Tibial nerve (tissue), 4 donors: Measurements from ENCODE around the gene PCBP3.
"Not testable (repeated sequence)": the region's sequence is repeated elsewhere in the genome, so short reads cannot be mapped to it uniquely, and the experiment has no call there.

Source experiments
- EP300 ChIP-seq, 2 donors: sonication (generic); formaldehyde crosslinking; IDR thresholded peaks; one replicate each; pipeline ENCODE4 v1.6.1; 2017; ENCODE audit warnings: antibody characterized with exemption in 2 of 2, mild to moderate bottlenecking in 1 of 2
- POLR2A ChIP-seq, 2 donors: fragments of 450-650 bp; IDR thresholded peaks; one replicate each; pipeline ENCODE4 v1.6.1; 2017; ENCODE audit warnings: antibody characterized with exemption in 2 of 2, mild to moderate bottlenecking in 2 of 2, moderate library complexity in 2 of 2
- TF ChIP-seq, protein P1 (sequence below), 5 experiments: fragments of 200-600 bp in 3 of 5; fragments of 450-650 bp in 2 of 5; sonication (generic) in 3 of 5; IDR thresholded peaks; one replicate each; pipeline ENCODE4 v1.5.1; 2016 to 2019; ENCODE audit warnings: antibody characterized with exemption in 5 of 5, mild to moderate bottlenecking in 3 of 5, moderate library complexity in 2 of 5

DNA sequence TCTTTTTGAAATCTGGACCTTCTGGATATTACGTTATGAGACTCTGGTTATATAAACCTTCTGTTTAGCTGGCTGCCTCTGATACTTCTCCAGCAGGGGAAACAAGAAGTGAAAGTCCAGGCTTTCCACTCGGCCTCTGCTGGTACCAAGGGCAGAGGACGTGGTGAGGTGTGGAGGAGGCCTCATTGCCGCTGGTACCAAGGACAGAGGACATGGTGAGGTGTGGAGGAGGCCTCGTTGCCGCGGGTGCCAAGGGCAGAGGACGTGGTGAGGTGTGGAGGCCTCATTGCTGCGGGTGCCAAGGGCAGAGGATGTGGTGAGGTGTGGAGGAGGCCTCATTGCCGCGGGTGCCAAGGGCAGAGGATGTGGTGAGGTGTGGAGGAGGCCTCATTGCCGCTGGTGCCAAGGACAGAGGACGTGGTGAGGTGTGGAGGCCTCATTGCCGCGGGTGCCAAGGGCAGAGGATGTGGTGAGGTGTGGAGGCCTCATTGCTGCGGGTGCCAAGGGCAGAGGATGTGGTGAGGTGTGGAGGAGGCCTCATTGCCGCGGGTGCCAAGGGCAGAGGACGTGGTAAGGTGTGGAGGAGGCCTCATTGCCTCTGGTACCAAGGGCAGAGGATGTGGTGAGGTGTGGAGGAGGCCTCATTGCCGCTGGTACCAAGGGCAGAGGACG, 242.5 kb downstream of the PCBP3 start:
- TF ChIP-seq, protein P1, sequence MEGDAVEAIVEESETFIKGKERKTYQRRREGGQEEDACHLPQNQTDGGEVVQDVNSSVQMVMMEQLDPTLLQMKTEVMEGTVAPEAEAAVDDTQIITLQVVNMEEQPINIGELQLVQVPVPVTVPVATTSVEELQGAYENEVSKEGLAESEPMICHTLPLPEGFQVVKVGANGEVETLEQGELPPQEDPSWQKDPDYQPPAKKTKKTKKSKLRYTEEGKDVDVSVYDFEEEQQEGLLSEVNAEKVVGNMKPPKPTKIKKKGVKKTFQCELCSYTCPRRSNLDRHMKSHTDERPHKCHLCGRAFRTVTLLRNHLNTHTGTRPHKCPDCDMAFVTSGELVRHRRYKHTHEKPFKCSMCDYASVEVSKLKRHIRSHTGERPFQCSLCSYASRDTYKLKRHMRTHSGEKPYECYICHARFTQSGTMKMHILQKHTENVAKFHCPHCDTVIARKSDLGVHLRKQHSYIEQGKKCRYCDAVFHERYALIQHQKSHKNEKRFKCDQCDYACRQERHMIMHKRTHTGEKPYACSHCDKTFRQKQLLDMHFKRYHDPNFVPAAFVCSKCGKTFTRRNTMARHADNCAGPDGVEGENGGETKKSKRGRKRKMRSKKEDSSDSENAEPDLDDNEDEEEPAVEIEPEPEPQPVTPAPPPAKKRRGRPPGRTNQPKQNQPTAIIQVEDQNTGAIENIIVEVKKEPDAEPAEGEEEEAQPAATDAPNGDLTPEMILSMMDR (IDR thresholded peaks at IDR 0.05) = not testable (repeated sequence)
- TF ChIP-seq POLR2A, EP300 (IDR thresholded peaks at IDR 0.05): not testable (repeated sequence)
